ENCODE data around the gene CCDC18.

CCDC18 gene

DNA sequence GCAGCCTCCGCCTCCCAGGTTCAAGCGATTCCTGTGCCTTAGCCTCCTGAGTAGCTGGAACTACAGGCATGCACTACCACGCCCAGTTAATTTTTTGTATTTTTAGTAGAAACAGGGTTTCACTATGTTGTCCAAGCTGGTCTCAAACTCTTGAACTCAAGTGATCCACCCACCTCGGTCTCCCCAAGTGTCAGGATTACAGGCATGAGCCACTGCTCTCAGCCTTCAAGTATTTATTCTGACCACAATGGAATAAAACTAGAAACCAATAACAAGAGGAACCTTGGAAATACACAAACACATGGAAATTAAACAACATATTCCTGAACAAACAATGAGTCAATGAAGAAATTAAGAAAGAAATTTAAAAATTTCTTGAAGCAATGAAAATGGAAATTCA is 132.5 kb downstream of the CCDC18 start:
- TF ChIP-seq ISL1 (CRISPR knock-in tag; IDR thresholded peaks at IDR 0.05) (no peak), ZNF8 (CRISPR knock-in tag; IDR thresholded peaks at IDR 0.05) (no peak), PPARA (CRISPR knock-in tag; IDR thresholded peaks at IDR 0.05; ENCODE audit: borderline replicate concordance) (no peak), SNAI2 (CRISPR knock-in tag; IDR thresholded peaks at IDR 0.05) (no peak), GLIS3 (CRISPR knock-in tag; IDR thresholded peaks at IDR 0.05) (no peak), TCF4 (CRISPR knock-in tag; IDR thresholded peaks at IDR 0.05; ENCODE audit: borderline replicate concordance) (no peak), PATZ1 (CRISPR knock-in tag; IDR thresholded peaks at IDR 0.05; ENCODE audit: borderline replicate concordance) (no peak), TSHZ2 (CRISPR knock-in tag; IDR thresholded peaks at IDR 0.05) (no peak), OSR1 (CRISPR knock-in tag; IDR thresholded peaks at IDR 0.05) (no peak), ZFP3 (CRISPR knock-in tag; IDR thresholded peaks at IDR 0.05) (no peak), ARNTL (CRISPR knock-in tag; IDR thresholded peaks at IDR 0.05; ENCODE audit: borderline replicate concordance, low read depth) (no peak)
- TF ChIP-seq, protein P1, sequence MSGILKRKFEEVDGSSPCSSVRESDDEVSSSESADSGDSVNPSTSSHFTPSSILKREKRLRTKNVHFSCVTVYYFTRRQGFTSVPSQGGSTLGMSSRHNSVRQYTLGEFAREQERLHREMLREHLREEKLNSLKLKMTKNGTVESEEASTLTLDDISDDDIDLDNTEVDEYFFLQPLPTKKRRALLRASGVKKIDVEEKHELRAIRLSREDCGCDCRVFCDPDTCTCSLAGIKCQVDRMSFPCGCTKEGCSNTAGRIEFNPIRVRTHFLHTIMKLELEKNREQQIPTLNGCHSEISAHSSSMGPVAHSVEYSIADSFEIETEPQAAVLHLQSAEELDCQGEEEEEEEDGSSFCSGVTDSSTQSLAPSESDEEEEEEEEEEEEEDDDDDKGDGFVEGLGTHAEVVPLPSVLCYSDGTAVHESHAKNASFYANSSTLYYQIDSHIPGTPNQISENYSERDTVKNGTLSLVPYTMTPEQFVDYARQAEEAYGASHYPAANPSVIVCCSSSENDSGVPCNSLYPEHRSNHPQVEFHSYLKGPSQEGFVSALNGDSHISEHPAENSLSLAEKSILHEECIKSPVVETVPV (CRISPR knock-in tag; IDR thresholded peaks at IDR 0.05) = no peak
- ATAC-seq = no peak

DNA sequence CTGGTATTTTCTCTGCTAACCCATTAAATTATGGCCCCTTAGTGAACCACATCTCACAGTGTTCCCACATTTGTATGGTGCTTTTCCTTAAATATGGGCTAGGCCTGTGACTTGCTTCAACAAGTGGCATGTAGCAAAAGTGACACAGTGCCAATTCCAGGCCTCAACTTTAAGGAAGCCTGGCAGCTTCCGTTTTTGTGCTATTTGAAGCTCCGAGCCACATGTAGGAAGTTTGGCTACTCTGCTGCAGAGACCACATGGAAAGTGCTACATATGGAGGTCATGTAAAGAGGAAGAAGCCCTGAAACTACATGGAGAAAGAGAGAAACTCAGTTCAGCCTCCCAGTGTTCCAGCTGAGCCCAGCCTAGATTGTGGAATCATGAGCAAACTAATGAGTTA is 136.7 kb downstream of the CCDC18 start:
- no peak for TF ChIP-seq ESRRG (CRISPR knock-in tag; IDR thresholded peaks at IDR 0.05)

DNA sequence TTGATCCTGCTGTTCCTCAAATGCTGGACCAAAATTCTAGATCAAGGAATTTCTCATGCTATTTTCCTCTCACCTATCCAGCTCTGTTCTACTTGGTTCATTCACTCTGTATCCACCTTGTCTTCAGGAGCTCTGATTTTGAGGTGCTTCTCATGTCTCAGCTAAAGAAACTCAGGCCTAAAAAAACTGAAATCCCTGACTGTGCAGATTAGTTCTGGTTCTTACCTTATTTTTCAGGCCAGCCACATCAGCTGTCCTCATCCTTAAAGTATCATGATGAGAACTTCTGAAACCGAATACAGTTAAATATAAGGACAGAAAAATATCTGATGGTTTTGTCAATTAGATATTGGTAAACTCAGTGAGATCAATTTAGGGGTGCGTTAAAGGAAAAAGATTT is 137.4 kb downstream of the CCDC18 start:
- no peak for ATAC-seq
- TF ChIP-seq, protein P1 (CRISPR knock-in tag; IDR thresholded peaks at IDR 0.05) = no peak
- TF ChIP-seq OSR1 (CRISPR knock-in tag; IDR thresholded peaks at IDR 0.05) = no peak
- TF ChIP-seq CSDC2 (CRISPR knock-in tag; IDR thresholded peaks at IDR 0.05) = no peak
- no peak for TF ChIP-seq PPARA (CRISPR knock-in tag; IDR thresholded peaks at IDR 0.05; ENCODE audit: borderline replicate concordance)
- TF ChIP-seq, protein P2, sequence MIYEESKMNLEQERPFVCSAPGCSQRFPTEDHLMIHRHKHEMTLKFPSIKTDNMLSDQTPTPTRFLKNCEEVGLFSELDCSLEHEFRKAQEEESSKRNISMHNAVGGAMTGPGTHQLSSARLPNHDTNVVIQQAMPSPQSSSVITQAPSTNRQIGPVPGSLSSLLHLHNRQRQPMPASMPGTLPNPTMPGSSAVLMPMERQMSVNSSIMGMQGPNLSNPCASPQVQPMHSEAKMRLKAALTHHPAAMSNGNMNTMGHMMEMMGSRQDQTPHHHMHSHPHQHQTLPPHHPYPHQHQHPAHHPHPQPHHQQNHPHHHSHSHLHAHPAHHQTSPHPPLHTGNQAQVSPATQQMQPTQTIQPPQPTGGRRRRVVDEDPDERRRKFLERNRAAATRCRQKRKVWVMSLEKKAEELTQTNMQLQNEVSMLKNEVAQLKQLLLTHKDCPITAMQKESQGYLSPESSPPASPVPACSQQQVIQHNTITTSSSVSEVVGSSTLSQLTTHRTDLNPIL (CRISPR knock-in tag; IDR thresholded peaks at IDR 0.05; ENCODE audit: low read depth) = no peak
- no peak for TF ChIP-seq TCF4 (CRISPR knock-in tag; IDR thresholded peaks at IDR 0.05; ENCODE audit: borderline replicate concordance)
- TF ChIP-seq ZC3H10 (CRISPR knock-in tag; IDR thresholded peaks at IDR 0.05) = no peak
- TF ChIP-seq ZNF565 (CRISPR knock-in tag; conservative IDR thresholded peaks at IDR 0.05; ENCODE audit: low read depth) = no peak
- TF ChIP-seq PATZ1 (CRISPR knock-in tag; IDR thresholded peaks at IDR 0.05; ENCODE audit: borderline replicate concordance) = no peak
- TF ChIP-seq ISL1 (CRISPR knock-in tag; IDR thresholded peaks at IDR 0.05) = no peak
- no peak for TF ChIP-seq GLIS3 (CRISPR knock-in tag; IDR thresholded peaks at IDR 0.05)
- TF ChIP-seq BACH2 (CRISPR knock-in tag; IDR thresholded peaks at IDR 0.05; ENCODE audit: borderline replicate concordance) = no peak
- TF ChIP-seq ZFP3 (CRISPR knock-in tag; IDR thresholded peaks at IDR 0.05) = no peak
- TF ChIP-seq ZNF70 (CRISPR knock-in tag; IDR thresholded peaks at IDR 0.05) = no peak
- TF ChIP-seq SNAI2 (CRISPR knock-in tag; IDR thresholded peaks at IDR 0.05) = no peak
- no peak for TF ChIP-seq ZNF8 (CRISPR knock-in tag; IDR thresholded peaks at IDR 0.05)
- no peak for TF ChIP-seq ZFP30 (CRISPR knock-in tag; IDR thresholded peaks at IDR 0.05)
- no peak for TF ChIP-seq TSHZ2 (CRISPR knock-in tag; IDR thresholded peaks at IDR 0.05)
- TF ChIP-seq POU6F1 (CRISPR knock-in tag; IDR thresholded peaks at IDR 0.05; ENCODE audit: borderline replicate concordance, low read depth) = no peak

More for the DNA sequence above, 136.7 kb downstream of the CCDC18 start:
- ATAC-seq = no peak
